Adrenal gland (tissue), 12 donors: Measurements from ENCODE around the gene CPNE8. TPM values are rescaled to one million over a fixed set of nuclear protein-coding genes. Genes with fewer than 3 reads are reported as not detected.
"Not testable (repeated sequence)": the region's sequence is repeated elsewhere in the genome, so short reads cannot be mapped to it uniquely, and the experiment has no call there.

Experiments
- DNase-seq, 7 donors: peaks; one replicate each; pipeline ENCODE4 v3.0.0-alpha.2; 2019 to 2020
- H3K27ac ChIP-seq, 5 donors: fragments of 200-600 bp; sonication (generic) in 4 of 5; 1 replicate in 3 of 5; 2 replicates in 2 of 5; pipeline versions ENCODE4 v1.5.1 to v1.8.0; 2016 to 2020; ENCODE audit warnings: mild to moderate bottlenecking in 1 of 5
- H3K27me3 ChIP-seq: fragments of 200-600 bp; 2 replicates; pipeline ENCODE4 v1.8.0; 2021
- H3K36me3 ChIP-seq, 2 donors: fragments of 200-600 bp; replicated peaks in 1 of 2; 1 replicate in 1 of 2; 2 replicates in 1 of 2; pipeline versions ENCODE4 v1.5.1 to v1.8.0; 2018 to 2022
- H3K4me1 ChIP-seq, 2 donors: fragments of 200-600 bp; replicated peaks in 1 of 2; 1 replicate in 1 of 2; 2 replicates in 1 of 2; pipeline versions ENCODE4 v1.5.1 to v1.8.0; 2018 to 2021
- H3K4me3 ChIP-seq, 4 donors: fragments of 200-600 bp; sonication (generic) in 3 of 4; one replicate each; pipeline ENCODE4 v1.5.1; 2016 to 2018
- H3K9me3 ChIP-seq, 3 donors: fragments of 200-600 bp; sonication (generic) in 1 of 3; replicated peaks in 1 of 3; 1 replicate in 2 of 3; 2 replicates in 1 of 3; pipeline versions ENCODE4 v1.5.1 to v1.8.0; 2016 to 2021
- CTCF ChIP-seq, 6 experiments: fragments of 450-650 bp in 4 of 6; fragments of 200-600 bp in 2 of 6; sonication (generic) in 1 of 6; IDR thresholded peaks; 1 replicate in 5 of 6; 2 replicates in 1 of 6; pipeline versions ENCODE4 v1.5.1 to v1.8.0; 2016 to 2021; ENCODE audit warnings: antibody characterized with exemption in 6 of 6, mild to moderate bottlenecking in 2 of 6, moderate library complexity in 1 of 6
- POLR2A ChIP-seq, 2 donors: fragments of 450-650 bp; IDR thresholded peaks; one replicate each; pipeline ENCODE4 v1.6.1; 2017; ENCODE audit warnings: antibody characterized with exemption in 2 of 2, mild to moderate bottlenecking in 2 of 2, moderate library complexity in 1 of 2
- WGBS, 4 donors: extraction: QIAGEN DNeasy Blood & Tissue Kit in 2 of 4; methylation state at CpG; one replicate each; pipeline versions ENCODE4 v1.1.5 to v1.1.7; 2013 to 2017; 5-methylcytosine and 5-hydroxymethylcytosine counted together
- intact Hi-C, 2 donors: fragments of 100-400 bp; cut with DNase I; formaldehyde crosslinking; loops; one replicate each; pipeline versions ENCODE4 v1.14.1 to v1.15.0; 2022 to 2023
- polyA plus RNA-seq, 3 donors: library from polyadenylated mRNA; stranded (reverse); fragments of 200-250 nt in 2 of 3; fragments of 350-450 nt in 1 of 3; fragmentation: Illumina TruSeq in 1 of 3; extraction: RNeasy Lipid Tissue Mini Kit (QIAGEN cat#74804) in 1 of 3; gene quantifications; one replicate each; pipeline ENCODE4 v1.2.3, GENCODE V29; 2013 to 2014
- total RNA-seq, 9 donors: library from RNA; depleted of rRNA in 4 of 9; stranded (reverse); fragments of >200 nt in 4 of 9; fragments of 120-200 nt in 1 of 9; fragmentation: NEBNext Ultra II Directional in 1 of 9; extraction: Animal tissue kit (Norgen Biotek cat#: 25700) in 1 of 9; gene quantifications; one replicate each; pipeline versions ENCODE4 v1.1.0 to v1.2.4, GENCODE V29; 2013 to 2023
- donor health status: healthy with polysubstance abuse.
- donor health status: Bipolar disorder and iron deficiency.
- donor health status: DM: yes; HTN: yes; CAD: no.
- donor health status: DM: no; HTN: no; CAD: no.
- donor health status: DM: no; HTN: no; CAD: no.
- donor health status: DM: yes; HTN: yes; CAD: no.

Gene CPNE8
- total and polyA plus RNA-seq, 12 donors, result 5.8 to 36.3 (median 17.4) TPM

- Histone ChIP-seq H3K9me3 (no peaks in the 10 kb centered on the region), H3K4me3 (no peak overlapping the region), H3K36me3 (no peaks in the 10 kb centered on the region), H3K27me3 (no peaks in the 10 kb centered on the region), H3K4me1 (no peaks in the 10 kb centered on the region), H3K27ac (no peak overlapping the region)
- TF ChIP-seq CTCF (IDR thresholded peaks at IDR 0.05), result no peak
- no peak for TF ChIP-seq POLR2A (IDR thresholded peaks at IDR 0.05)
- WGBS, 4 donors, result 75 to 84% (median 76%) methylated on average over 2 of the region's 2 CpGs
- no peak for DNase-seq
- intact Hi-C loops, result no loop called here
These were observed 158.6 kb downstream of the CPNE8 start for GRCh38 chr12:38746744-38747143.

- H3K4me1 ChIP-seq, result no peaks in the 10 kb centered on the region
- H3K4me3 ChIP-seq, result no peak overlapping the region
- no peak for TF ChIP-seq CTCF (IDR thresholded peaks at IDR 0.05)
- no peaks in the 10 kb centered on the region for H3K36me3 ChIP-seq
- no peak for DNase-seq
- intact Hi-C loops, result no loop called here
- WGBS, 4 donors, result 77 to 86% (median 79%) methylated on average over 4 of the region's 4 CpGs
- H3K27ac ChIP-seq, result no peak overlapping the region
- H3K9me3 ChIP-seq, result no peaks in the 10 kb centered on the region
- H3K27me3 ChIP-seq, result no peaks in the 10 kb centered on the region
These were observed 159.8 kb downstream of the CPNE8 start for GRCh38 chr12:38745601-38746000.

GRCh38 chr12:38744041-38744440 is 161.3 kb downstream of the CPNE8 start:
- no peaks in the 10 kb centered on the region for H3K36me3 ChIP-seq
- no peak overlapping the region for H3K4me3 ChIP-seq
- peaks cover 0 to 7% (median 0%) of the 10 kb centered on the region in 3 donors for H3K9me3 ChIP-seq
- TF ChIP-seq CTCF (IDR thresholded peaks at IDR 0.05), result no peak
- TF ChIP-seq POLR2A (IDR thresholded peaks at IDR 0.05), result no peak
- H3K27ac ChIP-seq, result no peak overlapping the region
- intact Hi-C loops, result no loop called here
- DNase-seq, result no peak
- WGBS, 4 donors, result 60 to 66% (median 64%) methylated on average over 4 of the region's 4 CpGs
- no peaks in the 10 kb centered on the region for H3K4me1 ChIP-seq
- H3K27me3 ChIP-seq, result no peaks in the 10 kb centered on the region

- 83 to 90% (median 87%) methylated on average over 1 of the region's 1 CpG for WGBS, 4 donors
- H3K36me3 ChIP-seq, DNase-seq, H3K4me3 ChIP-seq, H3K9me3 ChIP-seq, H3K4me1 ChIP-seq, H3K27me3 ChIP-seq, H3K27ac ChIP-seq, intact Hi-C loops: not testable (repeated sequence)
These were observed 162.9 kb downstream of the CPNE8 start for GRCh38 chr12:38742496-38742895.

GRCh38 chr12:38736821-38737220 is 168.6 kb downstream of the CPNE8 start:
- Histone ChIP-seq H3K27me3 (no peaks in the 10 kb centered on the region), H3K27ac (no peak overlapping the region), H3K4me1 (no peaks in the 10 kb centered on the region), H3K4me3 (no peak overlapping the region), H3K9me3 (peaks cover 0 to 7% (median 0%) of the 10 kb centered on the region in 3 donors), H3K36me3 (no peaks in the 10 kb centered on the region)
- DNase-seq, result no peak
- 61 to 77% (median 76%) methylated on average over 3 of the region's 3 CpGs for WGBS, 4 donors
- intact Hi-C loops, result no loop called here
- TF ChIP-seq POLR2A (IDR thresholded peaks at IDR 0.05) (no peak), CTCF (IDR thresholded peaks at IDR 0.05) (no peak)
